GM12892 (cell line): ENCODE results near the gene PRDM10.
"Not testable (repeated sequence)": the region's sequence is repeated elsewhere in the genome, so short reads cannot be mapped to it uniquely, and the experiment has no call there.

Experiments
- DNase-seq: peaks from one replicate; pipeline ENCODE4 v3.0.0; 2011; ENCODE audit not compliant: insufficient read length
- FAIRE-seq: peaks from 2 replicates; lab custom pipeline; 2011; peaks lifted over from hg19 to GRCh38; lab: Jason Lieb, UNC
- POLR2A ChIP-seq: IDR thresholded peaks from 2 replicates; pipeline ENCODE4 v1.6.1; 2011; ENCODE audit warnings: low read depth, low read length, control low read depth
- POLR2AphosphoS5 ChIP-seq: IDR thresholded peaks from 2 replicates; pipeline ENCODE4 v1.6.1; 2011; ENCODE audit warnings: low read depth, low read length, control low read depth
- TAF1 ChIP-seq: IDR thresholded peaks from 2 replicates; pipeline ENCODE4 v1.6.1; 2011; ENCODE audit warnings: low read depth, mild to moderate bottlenecking, control low read depth, low read length, borderline replicate concordance

Gene PRDM10

DNA sequence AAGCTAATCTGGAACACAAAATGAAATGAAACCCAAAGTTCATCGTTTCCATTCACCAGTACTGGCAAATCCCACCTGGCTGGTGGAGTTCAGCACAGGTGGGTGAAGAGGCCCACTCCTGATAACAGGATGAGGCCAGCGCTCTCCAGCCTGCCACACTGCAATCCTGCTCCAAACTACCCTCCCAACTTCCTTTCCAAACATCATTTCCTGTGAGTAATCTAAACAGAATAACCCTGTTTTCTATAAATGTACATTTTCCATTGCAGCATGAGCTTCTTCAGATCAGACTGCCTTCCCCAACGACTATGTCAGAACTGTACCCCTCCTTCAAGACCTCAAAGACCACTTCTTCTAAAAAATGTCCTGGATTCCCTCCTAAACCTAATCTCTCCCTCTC is 91.3 kb downstream of the PRDM10 start:
- DNase-seq = no peak

DNA sequence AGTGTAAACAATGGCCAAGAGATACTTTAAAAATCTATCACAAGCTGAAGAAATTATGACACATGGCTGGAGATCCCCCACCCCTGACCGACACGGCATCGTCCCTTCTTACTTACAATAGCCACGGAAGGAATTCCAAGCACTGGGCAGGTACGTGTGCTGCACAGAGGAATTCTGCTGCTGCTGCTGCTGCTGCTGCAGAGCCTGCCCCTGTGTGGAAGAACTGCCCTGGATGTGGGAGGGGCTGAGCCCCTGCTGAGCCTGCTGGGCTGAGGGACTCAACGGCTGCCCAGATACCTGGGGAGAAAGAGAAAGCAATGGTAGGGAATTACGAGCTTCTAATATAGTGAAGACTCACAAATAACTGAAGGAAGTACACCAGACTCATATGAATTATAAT is 92.3 kb downstream of the PRDM10 start:
- FAIRE-seq = no peak
- no peak for TF ChIP-seq TAF1
- TF ChIP-seq POLR2AphosphoS5 = no peak
- TF ChIP-seq POLR2A = no peak
- no peak for DNase-seq

More for the DNA sequence above, 91.3 kb downstream of the PRDM10 start:
- TF ChIP-seq POLR2A (no peak), TAF1 (no peak), POLR2AphosphoS5 (no peak)
- FAIRE-seq = no peak

DNA sequence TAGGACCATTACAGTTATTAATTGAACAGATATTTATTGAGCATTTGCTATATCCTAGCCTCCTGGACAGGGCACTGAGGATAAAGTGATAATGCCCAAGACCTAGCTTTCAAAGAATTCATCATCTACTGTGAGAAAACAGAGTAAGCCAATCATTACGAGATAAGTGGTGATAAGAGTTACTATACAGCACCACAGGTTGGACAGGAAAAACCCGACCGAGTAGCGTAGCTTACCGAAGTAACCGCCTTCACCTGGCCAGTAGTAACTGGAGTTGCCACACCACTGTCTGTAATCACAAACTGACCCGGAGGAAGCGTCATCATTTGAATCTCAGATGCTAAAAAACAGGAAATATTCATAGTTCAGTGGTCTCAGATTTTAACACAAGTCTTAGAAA is 97.2 kb downstream of the PRDM10 start:
- no peak for DNase-seq
- FAIRE-seq = no peak
- TF ChIP-seq POLR2A (no peak), TAF1 (no peak), POLR2AphosphoS5 (no peak)

DNA sequence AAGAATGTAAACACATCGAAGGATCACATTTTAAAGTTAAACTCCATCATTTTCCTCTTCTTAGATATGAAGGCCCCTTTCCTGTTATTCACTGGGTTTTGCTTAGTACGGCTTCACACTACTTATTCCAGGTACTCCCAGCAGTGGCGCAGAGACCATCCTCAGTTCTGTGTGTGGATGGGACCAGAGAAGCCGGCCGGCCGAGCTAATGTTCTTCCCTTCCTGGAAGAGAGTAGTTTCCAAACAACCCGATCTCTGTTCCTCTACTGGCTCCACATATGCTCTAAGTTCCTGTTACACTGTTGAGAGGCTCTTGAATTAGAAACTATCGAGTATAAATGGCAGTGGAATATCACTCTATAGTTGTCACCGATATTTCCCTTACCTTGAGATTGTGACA is 106.6 kb downstream of the PRDM10 start:
- TF ChIP-seq POLR2AphosphoS5 = no peak
- no peak for TF ChIP-seq POLR2A
- TF ChIP-seq TAF1 = no peak
- FAIRE-seq = no peak
- DNase-seq = no peak

DNA sequence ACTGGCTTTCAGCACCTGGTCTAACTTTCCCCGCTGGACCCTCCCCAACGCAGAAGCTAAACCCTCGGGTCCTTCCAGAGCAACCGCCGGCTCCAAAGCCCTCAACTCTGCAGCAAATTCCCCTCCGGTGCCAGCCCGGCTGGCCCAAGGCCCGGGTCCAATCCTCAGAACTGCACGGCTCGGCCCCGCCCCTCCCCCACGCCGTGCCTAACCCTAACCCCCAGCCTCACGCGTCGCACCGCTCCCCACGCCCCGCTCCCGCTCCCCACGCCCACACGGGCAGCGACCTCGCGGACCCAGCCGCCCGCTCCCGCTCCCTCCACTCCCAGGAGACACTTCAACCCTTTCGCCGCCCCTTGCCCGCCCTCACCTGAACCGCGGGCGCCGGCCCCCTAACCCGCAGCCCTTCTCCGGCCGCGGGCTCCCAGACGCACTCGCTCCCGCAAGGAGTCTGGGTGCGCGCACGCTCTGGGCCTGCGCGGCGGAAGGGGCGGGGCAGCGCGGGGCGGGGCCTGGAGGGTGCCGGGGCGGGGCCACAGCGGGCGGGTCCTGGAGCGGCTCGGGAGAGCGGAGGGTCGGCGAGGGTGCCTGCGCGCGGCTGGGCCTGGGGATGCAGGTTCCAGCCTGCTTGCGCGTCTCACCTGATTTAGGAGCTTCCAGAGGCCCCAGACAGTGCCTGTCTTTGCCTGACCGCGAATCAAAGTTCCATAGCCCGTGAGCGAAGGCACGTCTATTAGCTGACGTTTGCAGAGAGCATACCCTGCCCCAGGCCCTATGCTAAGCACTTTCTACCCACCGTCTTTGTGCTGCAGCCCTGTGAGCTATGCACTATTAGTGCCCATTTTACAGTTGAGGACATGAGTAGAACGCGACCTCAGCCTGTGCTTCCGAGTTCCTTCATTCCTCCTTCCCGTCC is 107.3 kb downstream of the PRDM10 start, which contains the start of gene NFRKB:
NFRKB (minus strand) TSS at position 453 of the 916 bp plus-strand sequence. CDS start 2,729 bp downstream, outside the sequence.
- FAIRE-seq = peak; percentile 97
- DNase-seq = peak; percentile 96
- TF ChIP-seq POLR2A (peak; percentile 57), TAF1 (no peak), POLR2AphosphoS5 (peak; percentile 43; the same call in 1 of the 2 replicates)

DNA sequence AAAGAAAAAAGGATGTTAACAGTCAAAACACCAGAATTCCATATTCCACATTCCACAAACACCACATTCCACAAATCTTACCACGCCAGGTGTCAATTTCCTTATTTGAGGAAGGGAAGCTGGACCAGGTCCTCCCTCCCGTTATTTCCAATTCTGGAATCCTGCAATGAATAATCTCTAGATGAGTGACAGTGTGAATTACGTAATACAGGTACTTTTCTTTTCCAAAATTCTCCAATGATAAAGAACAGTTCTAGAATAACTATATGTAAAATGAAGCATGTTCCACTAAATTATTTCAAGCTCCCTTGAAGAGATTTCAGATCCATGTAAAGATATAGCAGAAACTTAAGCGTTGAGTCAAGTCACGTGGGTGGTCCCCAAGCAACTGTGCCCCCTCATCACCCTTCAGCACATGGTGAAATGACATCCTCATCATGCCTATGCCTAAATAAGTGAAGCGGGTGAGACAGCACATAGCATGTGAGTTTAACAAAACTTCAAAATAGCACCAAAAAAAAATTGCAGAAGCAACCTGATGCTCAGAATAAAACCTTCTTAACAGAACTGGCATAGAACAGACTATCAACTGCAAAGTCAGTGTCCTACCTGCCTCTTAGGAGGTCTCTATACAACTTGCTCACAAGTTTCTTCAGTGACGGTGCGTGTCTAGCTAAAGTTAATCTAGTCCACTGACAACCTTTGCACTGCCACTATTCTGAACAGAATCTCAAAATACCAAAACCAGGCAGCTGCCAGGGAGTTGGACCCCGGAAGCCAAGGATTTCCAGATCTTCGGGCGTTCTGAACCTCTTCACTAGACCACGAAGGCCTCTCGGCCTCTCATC is 108.1 kb downstream of the PRDM10 start:
- FAIRE-seq (no peak), DNase-seq (peak; percentile 16)
- TF ChIP-seq TAF1 (no peak), POLR2AphosphoS5 (no peak), POLR2A (no peak)

DNA sequence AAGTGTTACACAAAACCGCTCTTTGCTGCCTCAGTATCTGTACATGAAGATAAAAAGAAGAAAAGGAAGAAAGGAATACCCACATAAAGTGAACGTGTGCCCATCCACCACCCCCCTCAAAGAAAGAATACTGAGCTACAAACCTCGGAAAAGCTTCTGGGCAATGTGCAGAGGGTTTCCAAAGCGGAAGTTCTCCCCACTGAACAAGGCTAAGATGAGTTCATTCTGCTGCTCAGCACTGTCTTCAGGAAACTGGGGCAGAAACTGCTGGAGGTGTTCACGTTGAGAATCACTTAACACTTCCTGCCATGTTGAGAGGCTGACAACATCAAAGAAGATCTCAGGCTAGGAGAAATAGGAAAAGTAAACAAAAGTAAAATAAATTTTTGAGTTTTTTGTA is 114.2 kb downstream of the PRDM10 start:
- no peak for FAIRE-seq
- TF ChIP-seq POLR2A (no peak), POLR2AphosphoS5 (no peak)
- no peak for DNase-seq

DNA sequence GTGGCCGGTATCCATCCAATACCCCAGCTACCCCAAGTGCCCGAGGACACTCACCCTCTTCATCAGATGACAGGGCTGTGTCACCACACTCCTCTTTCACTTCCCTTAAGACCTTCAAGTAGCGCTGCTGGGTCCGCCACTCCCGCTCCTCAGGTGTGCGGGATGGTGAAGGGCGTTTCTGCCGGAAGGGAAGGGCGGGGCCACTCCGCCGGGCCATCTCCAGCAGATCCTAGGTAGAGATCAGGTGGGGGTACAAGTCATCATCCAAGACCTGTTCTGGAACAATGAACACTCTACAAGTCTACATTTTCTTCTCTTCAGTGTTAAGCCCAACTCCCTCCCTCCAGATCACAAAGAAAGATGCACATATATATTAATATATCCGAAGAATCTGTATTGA is 117.3 kb downstream of the PRDM10 start:
- TF ChIP-seq POLR2AphosphoS5 = no peak
- no peak for TF ChIP-seq TAF1
- TF ChIP-seq POLR2A = no peak
- FAIRE-seq = no peak
- DNase-seq = no peak

DNA sequence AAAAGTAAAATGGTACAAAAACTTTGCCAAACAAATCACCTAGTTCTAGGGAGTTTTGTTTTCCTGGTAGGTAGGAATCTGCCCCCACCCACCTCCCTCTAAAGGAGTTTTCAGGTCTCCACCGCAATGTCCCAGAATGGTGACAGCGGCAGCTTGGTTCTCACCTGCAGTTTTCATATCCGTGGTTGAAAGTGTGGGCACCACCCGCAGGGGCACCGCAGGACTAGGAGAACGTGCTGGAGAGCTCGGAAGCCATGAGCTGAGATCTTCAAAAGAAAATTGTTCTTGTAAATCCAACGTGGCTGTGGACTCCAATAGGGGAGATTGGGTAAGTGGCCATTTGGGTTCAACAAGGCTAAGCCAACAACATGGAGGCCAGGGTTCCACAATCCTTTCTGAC is 118.1 kb downstream of the PRDM10 start:
- FAIRE-seq = no peak
- TF ChIP-seq POLR2A = no peak
- no peak for TF ChIP-seq TAF1
- no peak for TF ChIP-seq POLR2AphosphoS5
- DNase-seq = no peak

DNA sequence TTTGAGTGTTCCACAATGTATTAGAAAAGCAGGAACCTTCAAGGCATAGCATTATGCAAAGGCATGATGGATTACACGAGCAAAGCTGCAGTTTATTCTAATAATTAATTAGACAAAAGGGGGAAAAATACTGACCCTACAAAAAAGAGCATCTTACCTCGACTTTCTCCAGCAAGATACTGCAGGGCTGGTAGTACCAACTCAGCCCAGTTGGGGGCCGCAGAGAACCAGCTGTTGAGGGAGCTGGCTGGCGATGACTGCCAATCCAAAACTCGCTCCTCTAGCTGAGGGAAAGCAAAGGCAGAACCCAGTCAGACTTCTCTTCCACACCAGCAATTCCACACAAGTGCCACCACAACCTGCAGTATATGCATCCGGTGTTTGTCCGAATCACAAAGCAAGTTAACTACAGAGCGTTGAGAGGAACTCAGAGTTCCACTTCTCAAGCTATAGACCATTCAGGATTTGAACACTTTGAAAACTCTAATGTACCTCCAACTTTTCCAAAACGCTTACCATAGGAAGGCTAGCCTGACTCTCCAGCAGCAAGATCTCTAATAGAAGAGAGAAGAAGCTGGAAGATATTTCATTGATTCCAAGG is 121.0 kb downstream of the PRDM10 start:
- TF ChIP-seq POLR2AphosphoS5 (no peak), POLR2A (no peak), TAF1 (no peak)
- DNase-seq (peak; percentile 27), FAIRE-seq (peak; percentile 79)

DNA sequence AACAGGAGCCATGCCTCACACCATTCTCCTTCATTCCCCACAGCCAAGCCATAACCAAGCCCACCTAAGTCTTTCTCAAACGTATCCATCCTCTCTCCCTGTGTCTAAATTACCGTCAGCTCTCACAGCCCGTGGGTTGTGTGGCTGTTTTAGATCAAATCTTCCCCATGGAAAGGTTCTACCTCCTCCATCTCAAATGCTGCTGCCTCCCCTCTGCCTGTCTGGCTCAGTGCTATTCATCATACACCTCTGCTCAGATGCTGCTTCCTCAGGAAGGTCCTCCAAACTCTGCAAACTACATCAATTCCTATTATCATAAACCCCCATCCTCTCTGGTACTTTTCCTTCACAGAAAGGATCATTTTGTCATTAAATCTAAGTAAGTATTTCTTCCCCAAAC is 122.3 kb downstream of the PRDM10 start:
- TF ChIP-seq TAF1 (no peak), POLR2A (no peak)
- DNase-seq (no peak), FAIRE-seq (no peak)

DNA sequence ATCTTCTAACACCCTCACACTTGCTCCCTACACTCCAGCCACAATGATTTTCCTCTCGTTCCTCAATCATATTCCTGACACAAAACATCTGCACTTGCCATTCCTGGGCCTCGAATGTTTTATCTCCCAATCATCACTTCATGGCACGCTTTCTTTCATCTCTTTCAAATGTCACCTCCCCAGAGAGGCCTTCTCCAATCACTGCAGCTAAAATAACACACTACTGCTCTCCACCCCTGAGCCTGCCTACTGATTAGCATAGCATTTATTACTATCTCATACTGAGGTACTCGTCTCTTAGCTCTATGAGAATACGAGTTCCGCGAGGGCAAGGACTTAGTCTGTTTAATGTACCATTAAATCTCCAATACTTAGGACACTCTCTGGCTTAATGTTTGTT is 130.7 kb downstream of the PRDM10 start:
- TF ChIP-seq POLR2AphosphoS5 (no peak), POLR2A (no peak), TAF1 (no peak)
- FAIRE-seq (no peak), DNase-seq (no peak)

DNA sequence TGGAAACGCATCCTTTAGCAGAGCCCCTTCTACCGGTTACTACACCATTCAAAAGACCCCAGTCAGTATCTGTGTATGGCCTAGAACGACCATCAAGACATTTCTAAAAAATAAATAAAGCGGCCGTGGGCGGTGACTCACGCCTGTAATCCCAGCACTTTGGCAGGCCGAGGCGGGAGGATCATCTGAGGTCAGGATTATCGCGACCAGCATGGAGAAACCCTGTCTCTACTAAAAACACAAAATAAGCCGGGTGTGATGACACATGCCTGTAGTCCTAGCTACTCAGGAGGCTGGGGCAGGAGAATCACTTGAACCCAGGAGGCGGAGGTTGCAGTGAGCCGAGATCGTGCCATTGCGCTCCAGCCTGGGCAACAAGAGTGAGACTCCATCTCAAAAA is 134.0 kb downstream of the PRDM10 start:
- DNase-seq = not testable (repeated sequence)

More for the DNA sequence above, 134.0 kb downstream of the PRDM10 start:
- not testable (repeated sequence) for FAIRE-seq
